ENCODE measurements around the gene CST4.
A peak's percentile ranks its signal among the peaks of the same experiment; 100 is the strongest.
"Not testable (repeated sequence)": the region's sequence is repeated elsewhere in the genome, so short reads cannot be mapped to it uniquely, and the experiment has no call there.

Gene CST4

GRCh38 chr20:23687986-23688385, 852 bp downstream of the CST4 start:
- Mint-ChIP-seq H3K4me3 (no peak overlapping the region), H3K36me3 (ENCODE audit: low read depth) (no peaks in the 10 kb centered on the region), H3K9me3 (no peaks in the 10 kb centered on the region), H3K27ac (no peak overlapping the region), H3K27me3 (ENCODE audit: low read depth, poor library complexity) (peaks cover 18% of the 10 kb centered on the region), H3K4me1 (peaks cover 13% of the 10 kb centered on the region)
- no peak for DNase-seq
- TF ChIP-seq, protein P1, sequence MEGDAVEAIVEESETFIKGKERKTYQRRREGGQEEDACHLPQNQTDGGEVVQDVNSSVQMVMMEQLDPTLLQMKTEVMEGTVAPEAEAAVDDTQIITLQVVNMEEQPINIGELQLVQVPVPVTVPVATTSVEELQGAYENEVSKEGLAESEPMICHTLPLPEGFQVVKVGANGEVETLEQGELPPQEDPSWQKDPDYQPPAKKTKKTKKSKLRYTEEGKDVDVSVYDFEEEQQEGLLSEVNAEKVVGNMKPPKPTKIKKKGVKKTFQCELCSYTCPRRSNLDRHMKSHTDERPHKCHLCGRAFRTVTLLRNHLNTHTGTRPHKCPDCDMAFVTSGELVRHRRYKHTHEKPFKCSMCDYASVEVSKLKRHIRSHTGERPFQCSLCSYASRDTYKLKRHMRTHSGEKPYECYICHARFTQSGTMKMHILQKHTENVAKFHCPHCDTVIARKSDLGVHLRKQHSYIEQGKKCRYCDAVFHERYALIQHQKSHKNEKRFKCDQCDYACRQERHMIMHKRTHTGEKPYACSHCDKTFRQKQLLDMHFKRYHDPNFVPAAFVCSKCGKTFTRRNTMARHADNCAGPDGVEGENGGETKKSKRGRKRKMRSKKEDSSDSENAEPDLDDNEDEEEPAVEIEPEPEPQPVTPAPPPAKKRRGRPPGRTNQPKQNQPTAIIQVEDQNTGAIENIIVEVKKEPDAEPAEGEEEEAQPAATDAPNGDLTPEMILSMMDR (IDR thresholded peaks at IDR 0.05), result no peak

- H3K9me3 Mint-ChIP-seq, result no peaks in the 10 kb centered on the region
- peaks cover 18% of the 10 kb centered on the region for H3K27me3 Mint-ChIP-seq (ENCODE audit: low read depth, poor library complexity)
- no peak overlapping the region for H3K27ac Mint-ChIP-seq
- TF ChIP-seq, protein P1 (IDR thresholded peaks at IDR 0.05), result no peak
- peaks cover 8% of the 10 kb centered on the region for H3K4me1 Mint-ChIP-seq
- no peaks in the 10 kb centered on the region for H3K36me3 Mint-ChIP-seq (ENCODE audit: low read depth)
- H3K4me3 Mint-ChIP-seq, result no peak overlapping the region
- no peak for DNase-seq
Measured at GRCh38 chr20:23686046-23686750, 2.6 kb downstream of the CST4 start.

- H3K4me3 Mint-ChIP-seq; H3K9me3 Mint-ChIP-seq; H3K4me1 Mint-ChIP-seq; H3K36me3 Mint-ChIP-seq (ENCODE audit: low read depth); DNase-seq: not testable (repeated sequence)
- peaks cover 18% of the 10 kb centered on the region for H3K27me3 Mint-ChIP-seq (ENCODE audit: low read depth, poor library complexity)
- peak overlapping the region; percentile 54 for H3K27ac Mint-ChIP-seq
Measured at GRCh38 chr20:23685529-23685896, 3.3 kb downstream of the CST4 start.

DNA sequence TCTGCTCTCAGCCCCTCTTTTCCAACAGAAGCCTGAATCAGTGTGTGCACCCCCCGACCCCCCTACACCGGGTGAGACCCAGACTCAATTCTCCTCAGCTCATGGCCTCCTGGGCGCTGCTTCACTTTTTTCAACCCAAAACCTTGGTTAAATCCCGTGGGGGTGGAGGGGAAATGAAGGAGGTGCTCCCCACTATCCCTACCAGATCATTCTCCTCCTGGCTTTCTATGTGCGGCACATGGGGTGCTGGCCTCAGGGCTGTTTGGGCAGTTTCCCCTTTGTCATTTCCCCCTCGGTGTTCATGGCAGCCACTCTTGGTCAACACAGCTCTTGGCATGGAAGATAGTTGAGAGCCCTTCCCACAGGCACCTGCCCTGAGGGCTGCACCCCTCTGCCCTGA, 4.6 kb downstream of the CST4 start:
- peaks cover 15% of the 10 kb centered on the region for H3K27me3 Mint-ChIP-seq (ENCODE audit: low read depth, poor library complexity)
- no peaks in the 10 kb centered on the region for H3K36me3 Mint-ChIP-seq (ENCODE audit: low read depth)
- peaks cover 8% of the 10 kb centered on the region for H3K4me1 Mint-ChIP-seq
- TF ChIP-seq, protein P1 (IDR thresholded peaks at IDR 0.05), result no peak
- no peaks in the 10 kb centered on the region for H3K9me3 Mint-ChIP-seq
- H3K4me3 Mint-ChIP-seq, result no peak overlapping the region
- no peak for DNase-seq
- no peak overlapping the region for H3K27ac Mint-ChIP-seq

- no peaks in the 10 kb centered on the region for H3K9me3 Mint-ChIP-seq
- peaks cover 8% of the 10 kb centered on the region for H3K4me1 Mint-ChIP-seq
- TF ChIP-seq, protein P1 (IDR thresholded peaks at IDR 0.05), result no peak
- no peak overlapping the region for H3K27ac Mint-ChIP-seq
- no peaks in the 10 kb centered on the region for H3K36me3 Mint-ChIP-seq (ENCODE audit: low read depth)
- no peak for DNase-seq
- peaks cover 15% of the 10 kb centered on the region for H3K27me3 Mint-ChIP-seq (ENCODE audit: low read depth, poor library complexity)
- no peak overlapping the region for H3K4me3 Mint-ChIP-seq
Measured at GRCh38 chr20:23683807-23684206, 5.0 kb downstream of the CST4 start.

GRCh38 chr20:23683281-23683680, 5.6 kb downstream of the CST4 start:
- no peak overlapping the region for H3K4me3 Mint-ChIP-seq
- no peaks in the 10 kb centered on the region for H3K36me3 Mint-ChIP-seq (ENCODE audit: low read depth)
- no peak for DNase-seq
- H3K4me1 Mint-ChIP-seq, result peaks cover 8% of the 10 kb centered on the region
- H3K27ac Mint-ChIP-seq, result no peak overlapping the region
- TF ChIP-seq, protein P1 (IDR thresholded peaks at IDR 0.05), result no peak
- no peaks in the 10 kb centered on the region for H3K9me3 Mint-ChIP-seq
- H3K27me3 Mint-ChIP-seq (ENCODE audit: low read depth, poor library complexity), result peaks cover 15% of the 10 kb centered on the region

Data from nephron progenitor cell (in vitro differentiated cells).